Caco-2 (cell line): Measurements from ENCODE around the gene HERC2. TPM values are rescaled to one million over a fixed set of nuclear protein-coding genes. Genes with fewer than 3 reads are reported as not detected.
"Not testable (repeated sequence)": the region's sequence is repeated elsewhere in the genome, so short reads cannot be mapped to it uniquely, and the experiment has no call there.

ENCODE experiments used
- BruUV-seq: library from RNA; stranded (reverse); fragments of 400-500 nt; replicated peaks from 2 replicates; lab custom pipeline; 2021; lab: Mats Ljungman, UMichigan
- CTCF ChIA-PET: fragments of 300-600 bp; sonication (Branson Sonifier 250); formaldehyde crosslinking; loops from one replicate; lab custom pipeline; 2022; ENCODE audit warnings: antibody characterized with exemption; lab: Charles Lee
- POLR2A ChIA-PET: fragments of 300-600 bp; sonication (Branson Sonifier 250); formaldehyde crosslinking; loops from one replicate; lab custom pipeline; 2022; ENCODE audit warnings: antibody characterized with exemption; lab: Charles Lee
- DNase-seq, 2 experiments: peaks; one replicate each; pipeline versions ENCODE4 v3.0.0 to v3.0.0-alpha.2; 2020 to 2022
- H3K27me3 ChIP-seq: replicated peaks from 2 replicates; pipeline ENCODE4 v1.6.0; 2011; ENCODE audit warnings: low read length; ENCODE audit not compliant: control insufficient read depth, insufficient read depth
- H3K36me3 ChIP-seq: 2 replicates; pipeline ENCODE4 v1.5.1; 2011; ENCODE audit warnings: low read length; ENCODE audit not compliant: control insufficient read depth, insufficient read depth
- H3K4me1 ChIP-seq: fragments of 250-450 bp; sonication (Bioruptor Pico); 2 replicates; pipeline ENCODE4 v1.5.1; 2020; ENCODE audit warnings: mild to moderate bottlenecking
- H3K4me3 ChIP-seq: 2 replicates; pipeline ENCODE4 v1.5.1; 2011; ENCODE audit warnings: low read depth, mild to moderate bottlenecking, control low read depth, low read length
- H3K9me3 ChIP-seq: fragments of 250-450 bp; sonication (Bioruptor Pico); 2 replicates; pipeline ENCODE4 v1.5.1; 2020; ENCODE audit warnings: mild to moderate bottlenecking, moderate library complexity
- H3K27ac Mint-ChIP-seq: one replicate; pipeline ENCODE4 v1.8.0; 2022; ENCODE audit warnings: mixed read lengths; ENCODE audit not compliant: unreplicated experiment
- H3K27me3 Mint-ChIP-seq: one replicate; pipeline ENCODE4 v1.8.0; 2022; ENCODE audit warnings: mixed read lengths; ENCODE audit not compliant: insufficient read depth, unreplicated experiment
- H3K36me3 Mint-ChIP-seq: one replicate; pipeline ENCODE4 v1.8.0; 2022; ENCODE audit warnings: mild to moderate bottlenecking, mixed read lengths; ENCODE audit not compliant: insufficient read depth, unreplicated experiment
- H3K4me1 Mint-ChIP-seq: one replicate; pipeline ENCODE4 v1.8.0; 2022; ENCODE audit warnings: low read depth, mixed read lengths; ENCODE audit not compliant: unreplicated experiment
- H3K4me3 Mint-ChIP-seq: one replicate; pipeline ENCODE4 v1.8.0; 2022; ENCODE audit warnings: mild to moderate bottlenecking, moderate library complexity, mixed read lengths; ENCODE audit not compliant: unreplicated experiment
- H3K9me3 Mint-ChIP-seq: one replicate; pipeline ENCODE4 v1.8.0; 2022; ENCODE audit warnings: mixed read lengths; ENCODE audit not compliant: unreplicated experiment
- CTCF ChIP-seq, 2 experiments: fragments of 200-600 bp in 1 of 2; IDR thresholded peaks; 1 replicate in 1 of 2; 2 replicates in 1 of 2; pipeline versions ENCODE4 v1.5.1 to v1.8.0; 2011 to 2022; ENCODE audit warnings: antibody characterized with exemption in 1 of 2, control low read depth in 1 of 2, inconsistent platforms in 1 of 2, low read depth in 1 of 2, low read length in 1 of 2, mild to moderate bottlenecking in 1 of 2, moderate library complexity in 1 of 2; ENCODE audit not compliant: insufficient read depth in 1 of 2, severe bottlenecking in 1 of 2, unreplicated experiment in 1 of 2
- intact Hi-C: fragments of 100-400 bp; cut with micrococcal nuclease; formaldehyde crosslinking; loops from one replicate; pipeline ENCODE4 v1.10.0; 2022; ENCODE audit not compliant: unreplicated experiment
- total RNA-seq: library from RNA; stranded (reverse); gene quantifications from 2 replicates; pipeline ENCODE4 v1.2.3, GENCODE V29; 2022

Gene HERC2
- total RNA-seq, 1 experiment from 2014 or later: 76.9 TPM

DNA sequence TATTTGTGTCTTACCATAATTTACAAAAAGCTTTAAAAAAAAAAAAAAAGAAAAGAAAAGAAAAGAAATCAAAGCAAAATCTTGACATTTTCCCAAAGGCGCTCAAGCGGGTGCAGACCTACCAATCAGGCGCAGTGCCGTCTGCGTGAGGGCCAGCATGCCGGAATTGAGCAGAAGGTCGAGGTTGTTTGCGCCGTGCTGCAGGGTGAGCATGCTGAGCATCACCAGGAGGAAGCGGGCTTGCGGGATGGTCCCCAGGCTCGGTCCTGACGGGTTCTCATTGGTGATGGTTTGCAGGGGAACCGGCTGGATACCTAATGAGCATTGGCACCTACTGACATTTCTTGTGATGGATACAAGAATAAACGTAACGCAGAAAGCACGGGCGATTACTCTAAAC is 93.9 kb downstream of the HERC2 start:
- Histone ChIP-seq H3K9me3 (no peaks in the 10 kb centered on the region), H3K27me3 (no peaks in the 10 kb centered on the region), H3K36me3 (no peaks in the 10 kb centered on the region), H3K4me1 (no peaks in the 10 kb centered on the region), H3K4me3 (no peak overlapping the region)
- POLR2A ChIA-PET: no interaction called here
- no peak for TF ChIP-seq CTCF (IDR thresholded peaks at IDR 0.05; ENCODE audit: insufficient read depth in 1 of 2, low read depth in 1 of 2, low read length in 1 of 2, severe bottlenecking in 1 of 2, unreplicated experiment in 1 of 2)
- Mint-ChIP-seq H3K27ac (no peak overlapping the region), H3K4me1 (no peaks in the 10 kb centered on the region), H3K9me3 (no peaks in the 10 kb centered on the region), H3K36me3 (peaks cover 38% of the 10 kb centered on the region), H3K27me3 (no peaks in the 10 kb centered on the region), H3K4me3 (no peak overlapping the region)
- no TSS peak for BruUV-seq
- CTCF ChIA-PET: no interaction called here
- intact Hi-C loops: no loop called here
- DNase-seq: no peak

DNA sequence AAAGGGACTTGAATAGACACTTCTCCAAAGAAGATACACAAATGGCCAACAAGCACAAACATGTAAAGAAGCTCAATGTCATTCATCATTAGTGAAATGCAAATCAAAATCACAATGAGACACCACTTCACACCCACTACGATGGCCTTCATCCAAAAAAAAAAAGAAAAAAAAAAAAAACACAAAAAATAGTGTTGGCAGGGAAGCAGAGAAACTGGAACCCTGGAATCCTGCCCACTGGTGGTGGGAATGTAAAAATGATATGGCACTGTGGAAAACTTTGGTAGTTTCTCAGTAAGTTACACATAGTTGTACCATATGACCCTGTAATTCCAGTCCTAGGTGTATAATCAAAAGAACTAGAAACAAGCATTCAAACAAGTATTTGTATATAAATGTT is 94.7 kb downstream of the HERC2 start:
- DNase-seq: peak in 1 of 2 experiments; percentile 53
- CTCF ChIA-PET: interaction anchor here (0.6 kb wide), 1 partner anchor 18 kb away, joined by 3 read pairs; no protein-coding TSS in a partner anchor
- H3K27me3 ChIP-seq, intact Hi-C loops, H3K36me3 ChIP-seq, POLR2A ChIA-PET, H3K9me3 ChIP-seq, H3K4me1 Mint-ChIP-seq, H3K9me3 Mint-ChIP-seq, BruUV-seq, H3K4me1 ChIP-seq, H3K4me3 ChIP-seq, H3K27ac Mint-ChIP-seq, H3K4me3 Mint-ChIP-seq, H3K27me3 Mint-ChIP-seq: not testable (repeated sequence)
- peaks cover 38% of the 10 kb centered on the region for H3K36me3 Mint-ChIP-seq
- peak; percentile 31 to 58 for TF ChIP-seq CTCF (IDR thresholded peaks at IDR 0.05; ENCODE audit: insufficient read depth in 1 of 2, low read depth in 1 of 2, low read length in 1 of 2, severe bottlenecking in 1 of 2, unreplicated experiment in 1 of 2)

DNA sequence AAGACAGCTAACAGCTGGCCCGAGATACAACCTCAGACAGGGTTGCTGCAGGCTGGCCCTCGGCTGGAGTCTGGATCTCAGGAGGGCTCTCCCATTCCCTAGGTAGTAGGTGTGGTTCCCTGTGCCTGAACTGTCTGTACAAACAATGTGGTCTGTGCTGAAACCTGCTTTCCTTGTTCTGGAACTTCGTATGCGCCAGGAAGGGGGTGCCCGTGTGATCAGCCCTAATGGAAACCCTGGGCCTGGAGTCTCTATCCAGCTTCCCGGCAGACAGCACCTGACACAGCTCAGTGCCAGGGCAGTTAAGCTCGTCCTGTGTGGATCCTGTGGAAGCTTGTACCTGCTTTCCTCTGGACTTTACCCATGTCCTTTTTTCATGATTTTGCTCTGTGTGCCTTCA is 99.4 kb downstream of the HERC2 start:
- H3K36me3 ChIP-seq, H3K4me1 Mint-ChIP-seq: not testable (repeated sequence)

DNA sequence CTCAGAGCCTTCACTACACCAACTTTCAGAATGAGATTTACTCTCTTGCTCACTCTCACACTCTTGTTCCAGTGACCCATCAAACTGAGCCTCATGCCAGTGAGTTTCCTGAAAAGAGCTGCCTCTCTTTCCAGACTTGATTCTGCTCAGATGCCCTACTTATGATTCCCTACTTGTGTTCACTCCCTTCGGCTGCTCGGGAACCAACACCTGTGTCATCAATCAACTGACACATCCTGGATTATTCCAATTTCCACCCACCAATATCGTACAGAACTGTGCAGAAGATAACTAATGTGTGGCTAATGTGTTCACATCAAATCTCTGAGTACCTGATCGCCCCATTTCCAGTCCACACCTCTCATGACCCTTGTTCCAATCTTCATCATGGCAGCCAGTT is 100.3 kb downstream of the HERC2 start:
- H3K27me3 ChIP-seq, CTCF ChIA-PET, BruUV-seq, H3K27me3 Mint-ChIP-seq, H3K9me3 ChIP-seq, H3K9me3 Mint-ChIP-seq, H3K4me1 Mint-ChIP-seq, H3K4me3 Mint-ChIP-seq, H3K4me1 ChIP-seq, POLR2A ChIA-PET, H3K36me3 ChIP-seq, H3K4me3 ChIP-seq, intact Hi-C loops, H3K27ac Mint-ChIP-seq, DNase-seq: not testable (repeated sequence)
- H3K36me3 Mint-ChIP-seq: peaks cover 46% of the 10 kb centered on the region

More for the DNA sequence above, 99.4 kb downstream of the HERC2 start:
- POLR2A ChIA-PET, H3K4me1 ChIP-seq, H3K27ac Mint-ChIP-seq, intact Hi-C loops, H3K4me3 ChIP-seq, H3K27me3 ChIP-seq, H3K9me3 Mint-ChIP-seq, CTCF ChIA-PET, H3K4me3 Mint-ChIP-seq, BruUV-seq, H3K9me3 ChIP-seq, DNase-seq, H3K27me3 Mint-ChIP-seq: not testable (repeated sequence)
- peaks cover 46% of the 10 kb centered on the region for H3K36me3 Mint-ChIP-seq
